GM21381 (cell line): ENCODE measurements around the gene ZFP92.
"Not testable (repeated sequence)": the region's sequence is repeated elsewhere in the genome, so short reads cannot be mapped to it uniquely, and the experiment has no call there.

Source experiments
- ATAC-seq: cut with Tn5 transposase; IDR thresholded peaks from one replicate; pipeline ENCODE4 v1.9.1; 2021; ENCODE audit warnings: mild to moderate bottlenecking, moderate library complexity; ENCODE audit not compliant: unreplicated experiment

The ZFP92 gene

GRCh38 chrX:153411255-153411987 is at the start of gene ZFP92:
Gene ZFP92 (plus strand): TSS chrX:153411472. CDS start chrX:153418323, 6,851 bp downstream.
- ATAC-seq, result peak; percentile 63

GRCh38 chrX:153361781-153362397 is 49.4 kb upstream of the ZFP92 start:
- ATAC-seq, result no peak

GRCh38 chrX:153365670-153366069 is 45.6 kb upstream of the ZFP92 start:
- no peak for ATAC-seq

- ATAC-seq, result no peak
Measured at GRCh38 chrX:153366119-153366518, 45.2 kb upstream of the ZFP92 start.

GRCh38 chrX:153366878-153367538 is 44.3 kb upstream of the ZFP92 start:
- ATAC-seq, result no peak

- no peak for ATAC-seq
Measured at GRCh38 chrX:153370293-153371055, 40.8 kb upstream of the ZFP92 start.

- no peak for ATAC-seq
Measured at GRCh38 chrX:153371256-153371655, 40.0 kb upstream of the ZFP92 start.

- ATAC-seq, result no peak
Measured at GRCh38 chrX:153372949-153373348, 38.3 kb upstream of the ZFP92 start.

GRCh38 chrX:153374426-153374825 is 36.8 kb upstream of the ZFP92 start:
- no peak for ATAC-seq

GRCh38 chrX:153375571-153375970 is 35.7 kb upstream of the ZFP92 start:
- ATAC-seq, result no peak

GRCh38 chrX:153377727-153378126 is 33.5 kb upstream of the ZFP92 start:
- no peak for ATAC-seq

GRCh38 chrX:153378607-153379006 is 32.7 kb upstream of the ZFP92 start:
- ATAC-seq, result no peak

GRCh38 chrX:153379508-153379907 is 31.8 kb upstream of the ZFP92 start:
- ATAC-seq, result no peak

GRCh38 chrX:153379971-153380581 is 31.2 kb upstream of the ZFP92 start:
- ATAC-seq, result no peak

- no peak for ATAC-seq
Measured at GRCh38 chrX:153380691-153381090, 30.6 kb upstream of the ZFP92 start.

- no peak for ATAC-seq
Measured at GRCh38 chrX:153381684-153382532, 29.4 kb upstream of the ZFP92 start.

GRCh38 chrX:153382563-153383482 is 28.4 kb upstream of the ZFP92 start:
- ATAC-seq, result no peak

GRCh38 chrX:153384390-153384789 is 26.9 kb upstream of the ZFP92 start:
- ATAC-seq, result no peak

GRCh38 chrX:153384973-153385372 is 26.3 kb upstream of the ZFP92 start:
- ATAC-seq, result not testable (repeated sequence)
